ENCODE data around the gene RNF220.

The RNF220 gene

DNA sequence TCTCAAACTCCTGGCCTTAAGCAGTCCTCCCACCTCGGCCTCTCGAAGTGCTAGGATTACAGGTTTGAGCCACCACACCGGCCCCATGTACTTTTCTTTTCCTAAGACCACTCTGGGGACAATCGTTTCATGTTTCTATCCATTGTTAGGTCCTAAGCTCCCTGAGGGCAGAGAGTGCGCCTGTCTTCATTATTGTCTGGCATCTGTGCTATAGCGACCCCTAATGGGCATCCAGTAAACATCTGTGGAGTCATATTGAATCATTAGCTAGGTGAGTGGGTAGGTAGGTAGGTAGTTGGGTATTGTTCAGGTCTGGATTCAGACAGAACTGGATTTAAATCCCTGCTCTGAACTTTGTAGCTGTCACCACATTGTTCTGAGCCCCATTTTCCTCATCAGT is 203.1 kb downstream of the RNF220 start:
- Histone ChIP-seq H3K27ac (ENCODE audit: low read depth, low read length, severe bottlenecking) (no peak overlapping the region), H3K4me3 (ENCODE audit: extremely low read depth, insufficient read depth, low read length, poor library complexity, severe bottlenecking) (no peak overlapping the region), H3K4me1 (ENCODE audit: control insufficient read depth, insufficient read depth, low read length, poor library complexity, severe bottlenecking) (no peaks in the 10 kb centered on the region), H3K36me3 (ENCODE audit: control insufficient read depth, insufficient read depth, low read length) (no peaks in the 10 kb centered on the region), H3K9me3 (ENCODE audit: control insufficient read depth, low read length) (no peaks in the 10 kb centered on the region)
- 74 to 88% methylated on average over 4 to 6 of the region's 6 CpGs for WGBS, 2 experiments (ENCODE audit: insufficient coverage in 2 of 2)

GRCh38 chr1:44609412-44609767 is 204.3 kb downstream of the RNF220 start:
- H3K36me3 ChIP-seq (ENCODE audit: control insufficient read depth, insufficient read depth, low read length): no peaks in the 10 kb centered on the region

GRCh38 chr1:44609768-44610526 is 204.9 kb downstream of the RNF220 start:
- Histone ChIP-seq H3K9me3 (ENCODE audit: control insufficient read depth, low read length) (no peaks in the 10 kb centered on the region), H3K27ac (ENCODE audit: low read depth, low read length, severe bottlenecking) (no peak overlapping the region), H3K4me1 (ENCODE audit: control insufficient read depth, insufficient read depth, low read length, poor library complexity, severe bottlenecking) (no peaks in the 10 kb centered on the region), H3K36me3 (ENCODE audit: control insufficient read depth, insufficient read depth, low read length) (no peaks in the 10 kb centered on the region), H3K4me3 (ENCODE audit: extremely low read depth, insufficient read depth, low read length, poor library complexity, severe bottlenecking) (no peak overlapping the region)
- 68 to 69% methylated on average over 17 to 21 of the region's 25 CpGs for WGBS, 2 experiments (ENCODE audit: insufficient coverage in 2 of 2)

More at GRCh38 chr1:44609412-44609767, 204.3 kb downstream of the RNF220 start:
- 28 to 31% methylated on average over 8 to 10 of the region's 10 CpGs for WGBS, 2 experiments (ENCODE audit: insufficient coverage in 2 of 2)
- H3K27ac ChIP-seq (ENCODE audit: low read depth, low read length, severe bottlenecking): no peak overlapping the region
- H3K4me1 ChIP-seq (ENCODE audit: control insufficient read depth, insufficient read depth, low read length, poor library complexity, severe bottlenecking): no peaks in the 10 kb centered on the region
- H3K9me3 ChIP-seq (ENCODE audit: control insufficient read depth, low read length): no peaks in the 10 kb centered on the region
- no peak overlapping the region for H3K4me3 ChIP-seq (ENCODE audit: extremely low read depth, insufficient read depth, low read length, poor library complexity, severe bottlenecking)

- no peaks in the 10 kb centered on the region for H3K9me3 ChIP-seq (ENCODE audit: control insufficient read depth, low read length)
- 38 to 53% methylated on average over 4 to 8 of the region's 12 CpGs for WGBS, 2 experiments (ENCODE audit: insufficient coverage in 2 of 2)
- no peaks in the 10 kb centered on the region for H3K36me3 ChIP-seq (ENCODE audit: control insufficient read depth, insufficient read depth, low read length)
- H3K4me1 ChIP-seq (ENCODE audit: control insufficient read depth, insufficient read depth, low read length, poor library complexity, severe bottlenecking): no peaks in the 10 kb centered on the region
- no peak overlapping the region for H3K4me3 ChIP-seq (ENCODE audit: extremely low read depth, insufficient read depth, low read length, poor library complexity, severe bottlenecking)
- no peak overlapping the region for H3K27ac ChIP-seq (ENCODE audit: low read depth, low read length, severe bottlenecking)
These were observed 205.6 kb downstream of the RNF220 start for GRCh38 chr1:44610527-44611148.

- Histone ChIP-seq H3K27ac (ENCODE audit: low read depth, low read length, severe bottlenecking) (no peak overlapping the region), H3K36me3 (ENCODE audit: control insufficient read depth, insufficient read depth, low read length) (no peaks in the 10 kb centered on the region), H3K9me3 (ENCODE audit: control insufficient read depth, low read length) (no peaks in the 10 kb centered on the region), H3K4me1 (ENCODE audit: control insufficient read depth, insufficient read depth, low read length, poor library complexity, severe bottlenecking) (no peaks in the 10 kb centered on the region), H3K4me3 (ENCODE audit: extremely low read depth, insufficient read depth, low read length, poor library complexity, severe bottlenecking) (no peak overlapping the region)
- 78 to 86% methylated on average over 3 to 4 of the region's 5 CpGs for WGBS, 2 experiments (ENCODE audit: insufficient coverage in 2 of 2)
These were observed 206.4 kb downstream of the RNF220 start for GRCh38 chr1:44611419-44611818.

GRCh38 chr1:44611866-44612265 is 206.8 kb downstream of the RNF220 start:
- Histone ChIP-seq H3K4me1 (ENCODE audit: control insufficient read depth, insufficient read depth, low read length, poor library complexity, severe bottlenecking) (peaks cover 2% of the 10 kb centered on the region), H3K27ac (ENCODE audit: low read depth, low read length, severe bottlenecking) (no peak overlapping the region), H3K36me3 (ENCODE audit: control insufficient read depth, insufficient read depth, low read length) (no peaks in the 10 kb centered on the region), H3K9me3 (ENCODE audit: control insufficient read depth, low read length) (no peaks in the 10 kb centered on the region), H3K4me3 (ENCODE audit: extremely low read depth, insufficient read depth, low read length, poor library complexity, severe bottlenecking) (no peak overlapping the region)
- 71 to 93% methylated on average over 3 of the region's 4 CpGs for WGBS, 2 experiments (ENCODE audit: insufficient coverage in 2 of 2)

GRCh38 chr1:44613941-44614340 is 208.9 kb downstream of the RNF220 start:
- no peak overlapping the region for H3K4me3 ChIP-seq (ENCODE audit: extremely low read depth, insufficient read depth, low read length, poor library complexity, severe bottlenecking)
- WGBS, 2 experiments (ENCODE audit: insufficient coverage in 2 of 2): 91 to 94% methylated on average over 6 of the region's 6 CpGs

DNA sequence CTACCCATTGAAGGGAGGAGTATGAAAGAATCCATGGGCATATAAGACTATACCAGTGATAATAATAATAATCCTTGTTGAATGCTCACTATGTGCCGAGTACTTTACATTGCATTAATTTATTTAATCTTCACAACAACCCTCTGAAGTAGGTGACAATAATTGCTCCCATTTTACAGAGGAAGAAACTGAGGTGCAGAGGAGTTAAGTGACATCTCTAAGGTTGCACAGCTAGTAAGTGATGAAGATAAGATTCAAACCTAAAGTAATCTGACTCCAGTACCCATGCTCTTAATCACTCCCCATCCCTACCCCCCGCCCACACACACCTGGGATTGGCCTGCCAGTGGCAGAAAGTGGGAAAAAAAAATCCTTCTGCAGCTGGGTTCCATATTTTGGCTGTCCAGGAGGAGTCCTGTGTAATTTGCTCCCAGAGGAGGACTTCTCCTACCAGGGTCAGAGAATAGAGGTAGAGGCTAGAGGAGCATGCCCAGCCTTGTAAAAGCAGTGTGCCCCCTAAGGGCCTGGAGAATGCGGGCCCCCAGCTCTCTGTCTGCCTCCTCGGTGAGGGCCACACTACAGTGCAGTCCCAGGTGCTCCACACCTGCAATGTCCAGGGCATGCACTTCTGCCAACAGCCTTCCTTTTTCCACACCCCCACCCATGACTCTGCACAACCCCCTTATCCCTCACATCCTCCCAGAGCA is 211.4 kb downstream of the RNF220 start:
- H3K4me1 ChIP-seq (ENCODE audit: control insufficient read depth, insufficient read depth, low read length, poor library complexity, severe bottlenecking): peaks cover 4% of the 10 kb centered on the region
- H3K9me3 ChIP-seq (ENCODE audit: control insufficient read depth, low read length): no peaks in the 10 kb centered on the region
- no peaks in the 10 kb centered on the region for H3K36me3 ChIP-seq (ENCODE audit: control insufficient read depth, insufficient read depth, low read length)
- H3K27ac ChIP-seq (ENCODE audit: low read depth, low read length, severe bottlenecking): no peak overlapping the region
- 29 to 40% methylated on average over 2 of the region's 4 CpGs for WGBS, 2 experiments (ENCODE audit: insufficient coverage in 2 of 2)
- H3K4me3 ChIP-seq (ENCODE audit: extremely low read depth, insufficient read depth, low read length, poor library complexity, severe bottlenecking): peak overlapping the region; percentile 40

More at GRCh38 chr1:44613941-44614340, 208.9 kb downstream of the RNF220 start:
- Histone ChIP-seq H3K4me1 (ENCODE audit: control insufficient read depth, insufficient read depth, low read length, poor library complexity, severe bottlenecking) (peaks cover 4% of the 10 kb centered on the region), H3K27ac (ENCODE audit: low read depth, low read length, severe bottlenecking) (no peak overlapping the region), H3K9me3 (ENCODE audit: control insufficient read depth, low read length) (no peaks in the 10 kb centered on the region), H3K36me3 (ENCODE audit: control insufficient read depth, insufficient read depth, low read length) (no peaks in the 10 kb centered on the region)

DNA sequence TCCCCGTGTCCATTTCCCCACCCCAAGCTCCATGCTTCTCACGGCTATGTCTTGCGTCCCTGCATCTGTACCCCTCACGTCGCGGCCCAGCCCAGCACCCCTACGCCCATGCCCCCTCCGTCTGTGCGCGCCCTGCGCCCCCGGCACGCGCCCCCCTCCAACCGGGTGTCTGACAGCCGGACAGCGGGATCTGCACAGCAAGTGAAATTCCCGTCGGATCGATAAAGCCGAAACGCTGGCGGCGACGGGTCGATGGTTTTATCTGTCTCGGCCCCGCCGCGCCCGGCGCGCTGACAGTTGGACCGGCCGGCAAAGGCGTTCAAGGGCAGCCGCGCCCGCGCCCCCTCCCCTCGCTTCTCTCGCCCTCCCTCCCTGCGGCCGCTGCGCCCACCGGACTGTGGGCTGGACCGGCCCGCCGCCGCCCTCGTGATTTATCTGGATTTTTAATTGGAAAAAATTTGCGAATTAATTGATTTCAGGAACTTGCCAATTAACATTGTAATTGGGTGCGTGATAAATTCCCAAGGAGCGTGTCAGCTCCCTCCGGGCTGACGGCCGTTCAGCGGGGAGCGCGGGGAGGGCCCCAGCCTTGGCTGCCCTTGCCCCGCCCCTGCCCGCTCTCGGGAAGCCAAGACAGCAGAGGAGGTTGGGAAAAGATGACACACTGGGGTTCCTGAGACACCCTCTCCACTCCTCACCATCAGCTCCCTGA is 212.1 kb downstream of the RNF220 start:
- peak overlapping the region; percentile 40 for H3K4me3 ChIP-seq (ENCODE audit: extremely low read depth, insufficient read depth, low read length, poor library complexity, severe bottlenecking)
- H3K4me1 ChIP-seq (ENCODE audit: control insufficient read depth, insufficient read depth, low read length, poor library complexity, severe bottlenecking): peaks cover 4% of the 10 kb centered on the region
- no peaks in the 10 kb centered on the region for H3K36me3 ChIP-seq (ENCODE audit: control insufficient read depth, insufficient read depth, low read length)
- no peaks in the 10 kb centered on the region for H3K9me3 ChIP-seq (ENCODE audit: control insufficient read depth, low read length)
- no peak overlapping the region for H3K27ac ChIP-seq (ENCODE audit: low read depth, low read length, severe bottlenecking)
- WGBS, 2 experiments (ENCODE audit: insufficient coverage in 2 of 2): 10 to 11% methylated on average over 27 to 34 of the region's 63 CpGs

DNA sequence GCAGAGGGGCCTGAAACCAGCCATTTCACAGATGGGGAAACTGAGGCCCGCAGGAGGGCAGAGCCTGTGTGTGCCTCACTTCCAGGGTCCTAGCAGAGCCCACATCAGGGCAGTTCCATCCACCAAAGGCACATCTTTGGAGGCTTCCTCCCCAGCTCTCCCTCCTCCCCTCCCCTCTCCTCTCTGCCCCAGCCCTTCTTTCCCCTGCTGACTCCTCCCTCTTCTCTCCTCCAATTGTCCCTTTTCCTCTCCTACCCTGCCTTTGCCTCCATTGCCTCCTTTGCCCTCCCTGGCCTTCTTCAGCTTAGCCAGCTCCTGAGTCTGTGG is 212.6 kb downstream of the RNF220 start:
- H3K4me1 ChIP-seq (ENCODE audit: control insufficient read depth, insufficient read depth, low read length, poor library complexity, severe bottlenecking): peaks cover 4% of the 10 kb centered on the region
- H3K9me3 ChIP-seq (ENCODE audit: control insufficient read depth, low read length): no peaks in the 10 kb centered on the region
- H3K36me3 ChIP-seq (ENCODE audit: control insufficient read depth, insufficient read depth, low read length): no peaks in the 10 kb centered on the region
- H3K4me3 ChIP-seq (ENCODE audit: extremely low read depth, insufficient read depth, low read length, poor library complexity, severe bottlenecking): peak overlapping the region; percentile 40
- WGBS, 2 experiments (ENCODE audit: insufficient coverage in 2 of 2): 55 to 86% methylated on average over 1 of the region's 1 CpG
- no peak overlapping the region for H3K27ac ChIP-seq (ENCODE audit: low read depth, low read length, severe bottlenecking)
